Hepatocyte (in vitro differentiated cells): ENCODE data around the gene C19orf85.

Source experiments
- EZH2phosphoT487 ChIP-seq: fragments of 200-600 bp; sonication (generic); IDR thresholded peaks from one replicate; pipeline ENCODE4 v1.6.1; 2018; ENCODE audit warnings: antibody characterized with exemption, mild to moderate bottlenecking, low read depth, moderate library complexity; ENCODE audit not compliant: unreplicated experiment, severe bottlenecking
- TF ChIP-seq, protein P1 (sequence below): fragments of 200-600 bp; sonication (generic); IDR thresholded peaks from 2 replicates; pipeline ENCODE4 v1.5.1; 2016; ENCODE audit warnings: antibody characterized with exemption, mild to moderate bottlenecking; ENCODE audit not compliant: poor library complexity

DNA sequence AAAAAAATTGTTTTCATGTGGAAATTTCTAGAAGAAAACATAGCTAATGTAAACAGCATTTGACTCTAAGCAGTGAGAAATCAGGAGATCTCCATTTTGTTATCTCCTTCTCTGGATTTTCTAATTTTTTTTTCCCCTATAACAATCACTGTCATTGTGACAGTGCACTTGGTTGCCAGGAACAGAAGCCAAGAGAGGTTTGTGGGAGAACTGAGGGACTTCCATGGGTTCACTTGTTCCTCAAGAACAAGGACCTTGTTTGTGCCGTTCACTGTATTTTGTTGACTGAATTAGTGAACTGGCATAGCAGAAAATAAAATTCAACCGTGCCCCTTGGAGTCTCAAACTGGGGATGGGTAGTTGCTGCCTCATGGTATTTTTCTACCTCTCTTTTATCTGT is 38.5 kb downstream of the C19orf85 start:
- no peak for TF ChIP-seq EZH2phosphoT487
- TF ChIP-seq, protein P1, sequence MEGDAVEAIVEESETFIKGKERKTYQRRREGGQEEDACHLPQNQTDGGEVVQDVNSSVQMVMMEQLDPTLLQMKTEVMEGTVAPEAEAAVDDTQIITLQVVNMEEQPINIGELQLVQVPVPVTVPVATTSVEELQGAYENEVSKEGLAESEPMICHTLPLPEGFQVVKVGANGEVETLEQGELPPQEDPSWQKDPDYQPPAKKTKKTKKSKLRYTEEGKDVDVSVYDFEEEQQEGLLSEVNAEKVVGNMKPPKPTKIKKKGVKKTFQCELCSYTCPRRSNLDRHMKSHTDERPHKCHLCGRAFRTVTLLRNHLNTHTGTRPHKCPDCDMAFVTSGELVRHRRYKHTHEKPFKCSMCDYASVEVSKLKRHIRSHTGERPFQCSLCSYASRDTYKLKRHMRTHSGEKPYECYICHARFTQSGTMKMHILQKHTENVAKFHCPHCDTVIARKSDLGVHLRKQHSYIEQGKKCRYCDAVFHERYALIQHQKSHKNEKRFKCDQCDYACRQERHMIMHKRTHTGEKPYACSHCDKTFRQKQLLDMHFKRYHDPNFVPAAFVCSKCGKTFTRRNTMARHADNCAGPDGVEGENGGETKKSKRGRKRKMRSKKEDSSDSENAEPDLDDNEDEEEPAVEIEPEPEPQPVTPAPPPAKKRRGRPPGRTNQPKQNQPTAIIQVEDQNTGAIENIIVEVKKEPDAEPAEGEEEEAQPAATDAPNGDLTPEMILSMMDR = no peak
